Measurements from ENCODE around the gene MPST. TPM values are rescaled to one million over a fixed set of nuclear protein-coding genes. Genes with fewer than 3 reads are reported as not detected.
"Not testable (repeated sequence)": the region's sequence is repeated elsewhere in the genome, so short reads cannot be mapped to it uniquely, and the experiment has no call there.

MPST gene
- total RNA-seq, 1 donor from 2014 or later = 186 TPM

GRCh38 chr22:36988075-36988832, 31.3 kb upstream of the MPST start:
- no peak for TF ChIP-seq CTCF (IDR thresholded peaks at IDR 0.05; ENCODE audit: insufficient read depth, low read length, poor library complexity, severe bottlenecking)
- no peak overlapping the region for H3K4me3 ChIP-seq (ENCODE audit: low read depth, low read length)

GRCh38 chr22:36989012-36989411, 30.5 kb upstream of the MPST start:
- H3K4me3 ChIP-seq (ENCODE audit: low read depth, low read length); H3K36me3 ChIP-seq (ENCODE audit: control insufficient read depth, insufficient read depth, low read length): not testable (repeated sequence)

More at GRCh38 chr22:36988075-36988832, 31.3 kb upstream of the MPST start:
- Histone ChIP-seq H3K27me3 (ENCODE audit: control insufficient read depth, insufficient read depth, low read length) (no peaks in the 10 kb centered on the region), H3K36me3 (ENCODE audit: control insufficient read depth, insufficient read depth, low read length) (no peaks in the 10 kb centered on the region)
- no peak for DNase-seq (ENCODE audit: low read depth)

DNA sequence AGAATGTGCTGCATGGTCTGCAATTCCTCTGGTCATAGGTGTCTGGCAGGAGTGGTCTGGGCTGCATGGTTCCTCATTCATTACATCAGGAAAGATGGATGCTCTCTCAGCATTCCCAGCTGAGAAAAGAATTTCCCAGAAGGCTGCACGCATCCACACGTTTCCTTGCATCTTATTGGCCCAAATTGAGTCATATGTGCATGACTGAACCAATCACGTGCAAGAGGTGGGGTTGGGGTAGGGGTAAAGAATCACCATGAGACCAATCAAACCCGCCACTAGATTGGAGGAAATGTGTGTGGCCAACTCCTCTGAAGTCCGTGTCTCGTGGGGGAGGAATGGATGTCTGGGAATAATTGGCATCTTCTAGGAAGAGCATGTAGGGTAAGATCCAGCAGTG, 29.1 kb upstream of the MPST start:
- TF ChIP-seq CTCF (IDR thresholded peaks at IDR 0.05; ENCODE audit: insufficient read depth, low read length, poor library complexity, severe bottlenecking) = no peak
- no peaks in the 10 kb centered on the region for H3K36me3 ChIP-seq (ENCODE audit: control insufficient read depth, insufficient read depth, low read length)
- no peak overlapping the region for H3K4me3 ChIP-seq (ENCODE audit: low read depth, low read length)

More at GRCh38 chr22:36989012-36989411, 30.5 kb upstream of the MPST start:
- not testable (repeated sequence) for DNase-seq (ENCODE audit: low read depth); H3K27me3 ChIP-seq (ENCODE audit: control insufficient read depth, insufficient read depth, low read length)

GRCh38 chr22:36991206-36991605, 28.3 kb upstream of the MPST start:
- Histone ChIP-seq H3K27me3 (ENCODE audit: control insufficient read depth, insufficient read depth, low read length) (peaks cover 3% of the 10 kb centered on the region), H3K4me3 (ENCODE audit: low read depth, low read length) (no peak overlapping the region), H3K36me3 (ENCODE audit: control insufficient read depth, insufficient read depth, low read length) (no peaks in the 10 kb centered on the region)
- DNase-seq (ENCODE audit: low read depth) = no peak
- no peak for TF ChIP-seq CTCF (IDR thresholded peaks at IDR 0.05; ENCODE audit: insufficient read depth, low read length, poor library complexity, severe bottlenecking)

More for the DNA sequence above, 29.1 kb upstream of the MPST start:
- DNase-seq (ENCODE audit: low read depth) = no peak
- peaks cover 3% of the 10 kb centered on the region for H3K27me3 ChIP-seq (ENCODE audit: control insufficient read depth, insufficient read depth, low read length)

DNA sequence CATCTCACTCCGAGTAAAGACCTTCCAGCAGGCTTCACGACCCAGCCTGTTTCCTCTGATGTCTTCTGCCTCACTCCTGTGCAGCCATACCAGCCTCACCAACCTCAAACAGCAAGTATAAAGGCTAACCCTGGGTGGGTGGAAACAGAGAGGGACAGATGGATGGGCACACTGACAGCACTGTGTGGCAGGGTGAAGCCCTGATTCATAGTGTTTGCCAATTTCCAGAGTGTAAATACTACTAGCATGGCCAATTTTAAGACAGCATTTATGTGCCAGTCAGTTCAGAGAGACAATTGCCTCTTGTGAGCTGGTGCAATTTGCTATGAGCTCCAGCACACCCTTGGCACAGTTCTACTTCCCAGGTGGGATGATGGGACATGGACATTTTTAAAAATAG, 21.8 kb upstream of the MPST start:
- no peaks in the 10 kb centered on the region for H3K36me3 ChIP-seq (ENCODE audit: control insufficient read depth, insufficient read depth, low read length)
- no peak overlapping the region for H3K4me3 ChIP-seq (ENCODE audit: low read depth, low read length)
- TF ChIP-seq CTCF (IDR thresholded peaks at IDR 0.05; ENCODE audit: insufficient read depth, low read length, poor library complexity, severe bottlenecking) = no peak
- peaks cover 7% of the 10 kb centered on the region for H3K27me3 ChIP-seq (ENCODE audit: control insufficient read depth, insufficient read depth, low read length)
- no peak for DNase-seq (ENCODE audit: low read depth)

DNA sequence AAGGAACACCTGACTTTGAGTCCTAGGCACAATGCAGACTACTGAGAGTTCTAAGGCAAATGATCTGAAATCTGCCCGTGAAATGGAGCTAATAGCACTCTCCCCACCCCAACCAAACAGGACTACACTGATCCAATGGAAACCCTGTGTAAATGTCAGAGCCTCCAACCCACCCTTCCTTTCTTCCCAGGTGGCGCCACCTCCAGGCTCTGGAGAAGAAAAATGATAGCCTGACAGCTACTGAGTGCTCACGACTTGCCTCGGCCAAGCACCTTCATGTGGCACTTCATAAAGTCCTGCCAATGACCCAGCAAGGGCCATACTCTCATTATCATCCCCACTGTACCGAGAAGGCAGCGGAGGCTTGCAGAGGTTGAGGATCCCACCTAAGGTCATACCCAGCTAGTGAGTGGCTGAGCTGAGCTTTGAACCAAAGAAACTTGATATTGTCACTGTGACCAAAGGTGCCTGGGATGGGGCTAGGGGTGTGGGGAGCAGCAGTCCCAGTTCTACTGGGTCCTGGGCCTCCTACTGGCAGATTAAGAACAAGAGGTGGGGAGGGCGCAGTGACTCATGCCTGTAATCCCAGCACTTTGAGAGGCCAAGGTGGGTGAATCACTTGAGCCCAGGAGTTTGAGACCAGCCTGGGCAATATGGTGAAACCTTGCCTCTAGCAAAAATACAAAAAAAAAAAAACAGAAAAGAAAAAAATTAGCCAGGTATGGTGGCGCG, 20.8 kb upstream of the MPST start:
- Histone ChIP-seq H3K36me3 (ENCODE audit: control insufficient read depth, insufficient read depth, low read length) (no peaks in the 10 kb centered on the region), H3K4me3 (ENCODE audit: low read depth, low read length) (no peak overlapping the region), H3K27me3 (ENCODE audit: control insufficient read depth, insufficient read depth, low read length) (peaks cover 7% of the 10 kb centered on the region)
- no peak for TF ChIP-seq CTCF (IDR thresholded peaks at IDR 0.05; ENCODE audit: insufficient read depth, low read length, poor library complexity, severe bottlenecking)
- DNase-seq (ENCODE audit: low read depth) = no peak
